OCI-LY1 (cell line): ENCODE results near the gene HS3ST5.

Source experiments
- EZH2 ChIP-seq: fragments of 200-600 bp; sonication (generic), shearing (Covaris generic); IDR thresholded peaks from 2 replicates; pipeline ENCODE4 v1.8.0; 2017; ENCODE audit warnings: borderline replicate concordance, mixed run types, mild to moderate bottlenecking, antibody characterized with exemption, low read length, moderate library complexity, mixed read lengths
- TF ChIP-seq, protein P1 (sequence below): fragments of 200-600 bp; sonication (generic), shearing (Covaris generic); IDR thresholded peaks from 2 replicates; pipeline ENCODE4 v1.5.1; 2017; ENCODE audit warnings: mild to moderate bottlenecking, antibody characterized with exemption, low read length, moderate library complexity, mixed read lengths

DNA sequence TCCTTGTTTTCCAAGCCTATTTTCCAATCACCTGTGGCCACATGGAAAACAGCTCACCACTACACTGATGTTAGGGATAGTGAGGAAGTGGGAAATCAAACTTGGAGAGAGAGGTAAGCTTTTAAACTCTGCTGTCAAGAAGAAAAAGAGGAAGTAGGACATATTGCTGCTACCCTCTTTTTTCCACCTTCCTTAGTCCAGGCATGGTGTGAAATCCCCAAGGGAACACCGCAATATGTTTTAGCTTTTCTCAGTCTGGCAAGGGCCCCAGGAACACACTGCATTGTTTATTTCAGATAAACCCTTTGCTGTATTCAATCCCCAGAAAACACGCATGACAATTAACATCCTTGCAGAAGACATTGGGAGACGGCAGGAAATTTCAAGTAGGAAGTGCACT lies 61.3 kb downstream of the HS3ST5 start:
- TF ChIP-seq, protein P1, sequence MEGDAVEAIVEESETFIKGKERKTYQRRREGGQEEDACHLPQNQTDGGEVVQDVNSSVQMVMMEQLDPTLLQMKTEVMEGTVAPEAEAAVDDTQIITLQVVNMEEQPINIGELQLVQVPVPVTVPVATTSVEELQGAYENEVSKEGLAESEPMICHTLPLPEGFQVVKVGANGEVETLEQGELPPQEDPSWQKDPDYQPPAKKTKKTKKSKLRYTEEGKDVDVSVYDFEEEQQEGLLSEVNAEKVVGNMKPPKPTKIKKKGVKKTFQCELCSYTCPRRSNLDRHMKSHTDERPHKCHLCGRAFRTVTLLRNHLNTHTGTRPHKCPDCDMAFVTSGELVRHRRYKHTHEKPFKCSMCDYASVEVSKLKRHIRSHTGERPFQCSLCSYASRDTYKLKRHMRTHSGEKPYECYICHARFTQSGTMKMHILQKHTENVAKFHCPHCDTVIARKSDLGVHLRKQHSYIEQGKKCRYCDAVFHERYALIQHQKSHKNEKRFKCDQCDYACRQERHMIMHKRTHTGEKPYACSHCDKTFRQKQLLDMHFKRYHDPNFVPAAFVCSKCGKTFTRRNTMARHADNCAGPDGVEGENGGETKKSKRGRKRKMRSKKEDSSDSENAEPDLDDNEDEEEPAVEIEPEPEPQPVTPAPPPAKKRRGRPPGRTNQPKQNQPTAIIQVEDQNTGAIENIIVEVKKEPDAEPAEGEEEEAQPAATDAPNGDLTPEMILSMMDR, result no peak
- TF ChIP-seq EZH2, result no peak
